Keratinocyte (primary cell): Measurements from ENCODE around the gene TMEM17.

Experiments
- EZH2 ChIP-seq: IDR thresholded peaks from one replicate; pipeline ENCODE4 v1.6.1; 2012; ENCODE audit warnings: inconsistent platforms, mild to moderate bottlenecking, low read length, moderate library complexity
- TF ChIP-seq, protein P1 (sequence below), 3 experiments: IDR thresholded peaks in 1 of 3; conservative IDR thresholded peaks in 1 of 3; optimal IDR thresholded peaks in 1 of 3; 2 replicates in 2 of 3; 3 replicates in 1 of 3; pipeline versions ENCODE3 to v1.5.1; 2011; ENCODE audit warnings: low read length in 3 of 3, mild to moderate bottlenecking in 3 of 3, moderate library complexity in 2 of 3, control low read depth in 1 of 3, inconsistent platforms in 1 of 3; ENCODE audit not compliant: insufficient read depth in 2 of 3; ENCODE audit errors: extremely low read depth in 1 of 3

DNA sequence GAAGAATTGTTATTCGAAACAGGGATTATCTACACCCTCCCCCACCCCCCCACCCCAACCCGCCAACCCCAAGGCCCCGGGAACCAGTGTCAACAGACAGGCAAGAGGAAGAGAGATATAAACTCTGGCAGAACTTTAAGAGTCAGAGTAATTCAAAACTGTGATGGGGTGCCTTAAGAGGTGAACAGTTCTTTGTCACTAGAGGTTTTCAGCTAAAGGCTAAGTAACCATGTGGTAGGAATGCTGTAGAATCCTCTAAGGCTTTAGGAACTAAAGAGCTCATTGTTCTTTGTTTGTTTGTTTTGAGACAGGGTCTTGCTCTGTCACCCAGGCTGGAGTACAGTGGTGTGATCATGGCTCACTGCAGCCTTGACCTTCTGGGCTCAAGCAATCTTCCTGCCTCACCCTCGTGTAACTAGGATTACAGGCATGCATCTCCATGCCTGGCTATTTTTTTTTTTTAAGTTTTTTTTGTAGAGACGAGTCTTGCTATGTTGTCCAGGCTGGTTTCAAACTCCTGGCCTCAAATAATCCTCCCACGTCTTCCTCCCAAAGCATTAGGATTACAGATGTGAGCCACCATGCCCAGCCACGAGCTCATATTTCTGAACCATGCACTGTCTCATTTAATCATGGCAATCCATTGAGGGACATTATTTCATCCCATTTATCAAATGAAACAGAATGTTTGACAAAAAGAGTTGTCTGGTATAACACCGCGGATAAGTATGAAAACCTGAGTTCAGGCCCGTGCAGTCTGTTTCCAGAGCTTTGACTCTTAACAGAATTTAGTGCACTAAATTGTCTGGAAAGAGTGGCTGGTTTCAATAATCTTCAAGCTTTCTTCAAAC lies 20.8 kb upstream of the TMEM17 start:
- TF ChIP-seq EZH2 = no peak
- TF ChIP-seq, protein P1, sequence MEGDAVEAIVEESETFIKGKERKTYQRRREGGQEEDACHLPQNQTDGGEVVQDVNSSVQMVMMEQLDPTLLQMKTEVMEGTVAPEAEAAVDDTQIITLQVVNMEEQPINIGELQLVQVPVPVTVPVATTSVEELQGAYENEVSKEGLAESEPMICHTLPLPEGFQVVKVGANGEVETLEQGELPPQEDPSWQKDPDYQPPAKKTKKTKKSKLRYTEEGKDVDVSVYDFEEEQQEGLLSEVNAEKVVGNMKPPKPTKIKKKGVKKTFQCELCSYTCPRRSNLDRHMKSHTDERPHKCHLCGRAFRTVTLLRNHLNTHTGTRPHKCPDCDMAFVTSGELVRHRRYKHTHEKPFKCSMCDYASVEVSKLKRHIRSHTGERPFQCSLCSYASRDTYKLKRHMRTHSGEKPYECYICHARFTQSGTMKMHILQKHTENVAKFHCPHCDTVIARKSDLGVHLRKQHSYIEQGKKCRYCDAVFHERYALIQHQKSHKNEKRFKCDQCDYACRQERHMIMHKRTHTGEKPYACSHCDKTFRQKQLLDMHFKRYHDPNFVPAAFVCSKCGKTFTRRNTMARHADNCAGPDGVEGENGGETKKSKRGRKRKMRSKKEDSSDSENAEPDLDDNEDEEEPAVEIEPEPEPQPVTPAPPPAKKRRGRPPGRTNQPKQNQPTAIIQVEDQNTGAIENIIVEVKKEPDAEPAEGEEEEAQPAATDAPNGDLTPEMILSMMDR (optimal IDR thresholded peaks at IDR 0.05 in 1 of 3, IDR thresholded peaks at IDR 0.05 in 1 of 3, conservative IDR thresholded peaks at IDR 0.05 in 1 of 3; ENCODE audit: extremely low read depth in 1 of 3, insufficient read depth in 2 of 3, low read length in 3 of 3) = no peak
